GM23248 (cell line): Measurements from ENCODE around the gene APBA2. TPM values are rescaled to one million over a fixed set of nuclear protein-coding genes. Genes with fewer than 3 reads are reported as not detected.

Experiments
- DNase-seq: peaks from one replicate; pipeline ENCODE4 v3.0.0-alpha.2; 2015
- H2AFZ ChIP-seq: fragments of 200-600 bp; sonication (generic); 2 replicates; pipeline ENCODE4 v1.6.1; 2016; ENCODE audit warnings: antibody characterized with exemption
- H3F3A ChIP-seq: fragments of 200-600 bp; sonication (generic); 2 replicates; pipeline ENCODE4 v1.6.1; 2016; ENCODE audit warnings: mild to moderate bottlenecking, antibody characterized with exemption, mixed run types; ENCODE audit not compliant: insufficient read depth
- H3K27ac ChIP-seq: fragments of 200-600 bp; sonication (generic); 2 replicates; pipeline ENCODE4 v1.5.1; 2016; ENCODE audit warnings: mild to moderate bottlenecking
- H3K27me3 ChIP-seq: fragments of 200-600 bp; sonication (generic); replicated peaks from 2 replicates; pipeline ENCODE4 v1.6.1; 2016; ENCODE audit warnings: mild to moderate bottlenecking; ENCODE audit not compliant: insufficient read depth
- H3K36me3 ChIP-seq: fragments of 200-600 bp; sonication (generic); 2 replicates; pipeline ENCODE4 v1.6.1; 2016; ENCODE audit warnings: low read depth, mild to moderate bottlenecking
- H3K4me1 ChIP-seq: fragments of 200-600 bp; sonication (generic); 2 replicates; pipeline ENCODE4 v1.6.1; 2016; ENCODE audit warnings: mild to moderate bottlenecking; ENCODE audit not compliant: insufficient read depth
- H3K4me2 ChIP-seq: fragments of 200-600 bp; sonication (generic); one replicate; pipeline ENCODE4 v1.6.1; 2016; ENCODE audit warnings: mild to moderate bottlenecking; ENCODE audit not compliant: unreplicated experiment
- H3K4me3 ChIP-seq: fragments of 200-600 bp; sonication (generic); 2 replicates; pipeline ENCODE4 v1.5.1; 2016; ENCODE audit warnings: mild to moderate bottlenecking
- H3K79me2 ChIP-seq: fragments of 200-600 bp; sonication (generic); 2 replicates; pipeline ENCODE4 v1.6.1; 2016; ENCODE audit warnings: mild to moderate bottlenecking; ENCODE audit not compliant: insufficient read depth
- H3K9ac ChIP-seq: fragments of 200-600 bp; sonication (generic); 2 replicates; pipeline ENCODE4 v1.6.1; 2016; ENCODE audit warnings: mild to moderate bottlenecking
- H3K9me2 ChIP-seq: fragments of 200-600 bp; sonication (generic); 2 replicates; pipeline ENCODE4 v1.6.1; 2016; ENCODE audit warnings: mixed run types, mild to moderate bottlenecking, moderate library complexity; ENCODE audit not compliant: insufficient read depth
- H3K9me3 ChIP-seq: fragments of 200-600 bp; sonication (generic); one replicate; pipeline ENCODE4 v1.6.1; 2017; ENCODE audit warnings: low read depth
- H4K20me1 ChIP-seq: fragments of 200-600 bp; sonication (generic); 2 replicates; pipeline ENCODE4 v1.6.0; 2016; ENCODE audit not compliant: insufficient read depth
- EZH2 ChIP-seq: fragments of 200-600 bp; sonication (generic); IDR thresholded peaks from 2 replicates; pipeline ENCODE4 v1.6.1; 2018; ENCODE audit warnings: antibody characterized with exemption, mild to moderate bottlenecking; ENCODE audit not compliant: insufficient read depth, poor library complexity, severe bottlenecking
- EZH2phosphoT487 ChIP-seq: fragments of 200-600 bp; sonication (generic); IDR thresholded peaks from 2 replicates; pipeline ENCODE4 v1.6.1; 2018; ENCODE audit warnings: antibody characterized with exemption, moderate library complexity, mild to moderate bottlenecking, low read depth; ENCODE audit not compliant: insufficient read depth
- WGBS, 2 experiments: methylation state at CpG; one replicate each; pipeline ENCODE4 v1.1.6; 2015 to 2017; ENCODE audit warnings: low lambda C conversion rate in 2 of 2, low coverage in 1 of 2; ENCODE audit errors: missing lambda C conversion rate in 2 of 2; 5-methylcytosine and 5-hydroxymethylcytosine counted together
- in situ Hi-C: fragments of 300-500 bp; cut with MboI; formaldehyde crosslinking; loops from 2 replicates; pipeline ENCODE4 v1.15.0; 2020
- polyA plus RNA-seq: library from polyadenylated mRNA; unstranded; fragments of >200 nt; fragmentation: Nextera tagmentation; extraction: Ambion mirVana; gene quantifications from 2 replicates; pipeline ENCODE4 v1.2.1, GENCODE V29; 2016
- total RNA-seq: library from RNA; depleted of rRNA; stranded (reverse); fragments of >200 nt; shearing (Covaris generic); gene quantifications from 2 replicates; pipeline ENCODE4 v1.2.3, GENCODE V29; 2014

APBA2 gene
- total and polyA plus RNA-seq, 2 experiments from 2014 or later, result 0.23 to 0.65 TPM

- no peak for TF ChIP-seq EZH2
- no peak for TF ChIP-seq EZH2phosphoT487
- Histone ChIP-seq H3K79me2 (no peaks in the 10 kb centered on the region), H3K27me3 (no peaks in the 10 kb centered on the region), H3K4me3 (no peak overlapping the region), H3F3A (no peaks in the 10 kb centered on the region), H2AFZ (no peak overlapping the region), H3K9me2 (no peaks in the 10 kb centered on the region), H3K9ac (no peak overlapping the region), H3K36me3 (no peaks in the 10 kb centered on the region), H3K9me3 (no peaks in the 10 kb centered on the region), H4K20me1 (no peaks in the 10 kb centered on the region), H3K27ac (no peak overlapping the region), H3K4me2 (no peak overlapping the region), H3K4me1 (no peaks in the 10 kb centered on the region)
- 24 to 26% methylated on average over 5 of the region's 5 CpGs for WGBS, 2 experiments
- no peak for DNase-seq
- in situ Hi-C loops, result no loop called here
These were observed 12.8 kb upstream of the APBA2 start for GRCh38 chr15:28873006-28873405.

GRCh38 chr15:28873585-28874190 lies 12.1 kb upstream of the APBA2 start:
- no peak overlapping the region for H3K4me2 ChIP-seq
- no peak overlapping the region for H3K9ac ChIP-seq
- no peak overlapping the region for H2AFZ ChIP-seq
- no peaks in the 10 kb centered on the region for H3K36me3 ChIP-seq
- no peak overlapping the region for H3K4me3 ChIP-seq
- no peaks in the 10 kb centered on the region for H3F3A ChIP-seq
- no peaks in the 10 kb centered on the region for H3K79me2 ChIP-seq
- in situ Hi-C loops, result no loop called here
- no peaks in the 10 kb centered on the region for H3K9me3 ChIP-seq
- DNase-seq, result no peak
- H3K4me1 ChIP-seq, result no peaks in the 10 kb centered on the region
- no peaks in the 10 kb centered on the region for H3K27me3 ChIP-seq
- no peak for TF ChIP-seq EZH2phosphoT487
- no peak for TF ChIP-seq EZH2
- no peaks in the 10 kb centered on the region for H3K9me2 ChIP-seq
- 15 to 22% methylated on average over 10 of the region's 10 CpGs for WGBS, 2 experiments
- H4K20me1 ChIP-seq, result no peaks in the 10 kb centered on the region
- no peak overlapping the region for H3K27ac ChIP-seq

DNA sequence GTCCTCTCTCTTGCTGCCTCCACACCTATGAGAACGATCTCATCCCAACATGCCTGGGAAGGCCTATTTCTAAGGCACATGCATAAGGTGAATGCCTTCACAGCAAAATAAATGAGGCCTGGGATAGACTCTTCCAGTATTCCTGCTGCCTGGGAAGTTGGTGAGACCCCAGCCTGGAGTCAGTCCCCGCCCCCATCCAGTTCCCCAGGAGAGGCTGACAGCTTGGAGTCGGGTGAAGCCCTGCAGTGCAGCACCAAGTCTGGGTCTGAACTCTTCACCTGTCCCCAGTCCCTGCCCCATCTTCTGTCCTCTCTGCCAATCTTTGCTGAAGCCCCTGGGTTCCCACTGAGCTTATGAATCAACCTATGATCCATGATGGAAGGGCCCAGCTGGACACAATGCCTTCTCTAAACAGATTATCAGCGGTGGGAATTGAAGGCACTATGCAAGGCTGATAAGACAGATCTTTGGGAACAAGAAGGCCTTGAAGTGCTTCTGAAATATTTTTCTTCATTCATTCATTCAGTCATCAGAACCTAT lies 10.2 kb upstream of the APBA2 start:
- TF ChIP-seq EZH2phosphoT487 (no peak), EZH2 (no peak)
- no peaks in the 10 kb centered on the region for H3K79me2 ChIP-seq
- H3K9me2 ChIP-seq, result no peaks in the 10 kb centered on the region
- H3K27me3 ChIP-seq, result no peaks in the 10 kb centered on the region
- WGBS, 2 experiments, result 56 to 58% methylated on average over 4 of the region's 4 CpGs
- in situ Hi-C loops, result no loop called here
- no peak overlapping the region for H2AFZ ChIP-seq
- H3K27ac ChIP-seq, result no peak overlapping the region
- no peak overlapping the region for H3K4me2 ChIP-seq
- H3K9ac ChIP-seq, result no peak overlapping the region
- H3K4me3 ChIP-seq, result no peak overlapping the region
- DNase-seq, result no peak
- no peaks in the 10 kb centered on the region for H3K9me3 ChIP-seq
- no peaks in the 10 kb centered on the region for H4K20me1 ChIP-seq
- H3F3A ChIP-seq, result no peaks in the 10 kb centered on the region
- no peaks in the 10 kb centered on the region for H3K4me1 ChIP-seq
- H3K36me3 ChIP-seq, result no peaks in the 10 kb centered on the region

GRCh38 chr15:28876131-28876844 lies 9.5 kb upstream of the APBA2 start:
- Histone ChIP-seq H3K36me3 (no peaks in the 10 kb centered on the region), H3K4me3 (no peak overlapping the region), H3F3A (no peaks in the 10 kb centered on the region), H4K20me1 (no peaks in the 10 kb centered on the region), H3K4me2 (no peak overlapping the region), H3K9me2 (no peaks in the 10 kb centered on the region), H3K79me2 (no peaks in the 10 kb centered on the region), H3K9ac (no peak overlapping the region), H3K27me3 (no peaks in the 10 kb centered on the region), H3K9me3 (no peaks in the 10 kb centered on the region), H3K27ac (no peak overlapping the region), H2AFZ (no peak overlapping the region), H3K4me1 (no peaks in the 10 kb centered on the region)
- in situ Hi-C loops, result no loop called here
- DNase-seq, result no peak
- 57 to 60% methylated on average over 12 to 14 of the region's 14 CpGs for WGBS, 2 experiments
- no peak for TF ChIP-seq EZH2phosphoT487
